CD14-positive monocyte (primary cell): ENCODE data around the gene CSMD2. TPM values are rescaled to one million over a fixed set of nuclear protein-coding genes. Genes with fewer than 3 reads are reported as not detected.

Experiments
- DNase-seq, 3 donors: peaks; one replicate each; pipeline ENCODE4 v3.0.0-alpha.2; 2011 to 2022
- H2AFZ ChIP-seq: 2 replicates; pipeline ENCODE4 v1.6.0; 2012; ENCODE audit warnings: mild to moderate bottlenecking, low read depth, low read length, inconsistent platforms; ENCODE audit not compliant: insufficient read depth, poor library complexity, severe bottlenecking
- H3K27ac ChIP-seq, 2 donors: 1 replicate in 1 of 2; 2 replicates in 1 of 2; pipeline ENCODE4 v1.5.1; 2012 to 2013; ENCODE audit warnings: low read length in 2 of 2, control low read depth in 1 of 2, inconsistent platforms in 1 of 2, low read depth in 1 of 2, mild to moderate bottlenecking in 1 of 2
- H3K27me3 ChIP-seq, 2 donors: one replicate each; pipeline versions ENCODE4 v1.6.0 to v1.6.1; 2011 to 2013; ENCODE audit warnings: low read length in 2 of 2; ENCODE audit not compliant: control insufficient read depth in 2 of 2, insufficient read depth in 2 of 2
- H3K36me3 ChIP-seq, 2 donors: replicated peaks in 1 of 2; 1 replicate in 1 of 2; 2 replicates in 1 of 2; pipeline versions ENCODE4 v1.5.1 to v1.6.1; 2012 to 2013; ENCODE audit warnings: low read length in 2 of 2, control low read depth in 1 of 2, inconsistent platforms in 1 of 2, mild to moderate bottlenecking in 1 of 2; ENCODE audit not compliant: insufficient read depth in 2 of 2, control insufficient read depth in 1 of 2
- H3K4me1 ChIP-seq, 2 donors: 1 replicate in 1 of 2; 2 replicates in 1 of 2; pipeline versions ENCODE4 v1.5.1 to v1.6.1; 2012 to 2013; ENCODE audit warnings: low read length in 2 of 2, control low read depth in 1 of 2, inconsistent platforms in 1 of 2, mild to moderate bottlenecking in 1 of 2, moderate library complexity in 1 of 2; ENCODE audit not compliant: insufficient read depth in 2 of 2, control insufficient read depth in 1 of 2
- H3K4me2 ChIP-seq: replicated peaks from 2 replicates; pipeline ENCODE3; 2012; ENCODE audit warnings: low read length, moderate library complexity, mild to moderate bottlenecking; ENCODE audit not compliant: poor library complexity, severe bottlenecking; ENCODE audit errors: extremely low read depth
- H3K4me3 ChIP-seq, 3 experiments: fragments of 200-600 bp in 1 of 3; sonication (generic) in 1 of 3; replicated peaks in 1 of 3; 1 replicate in 2 of 3; 2 replicates in 1 of 3; pipeline ENCODE4 v1.5.1; 2011 to 2013; ENCODE audit warnings: low read length in 3 of 3, mild to moderate bottlenecking in 3 of 3, control low read depth in 2 of 3, low read depth in 2 of 3, inconsistent platforms in 1 of 3, moderate library complexity in 1 of 3
- H3K79me2 ChIP-seq: 2 replicates; pipeline ENCODE4 v1.6.0; 2012; ENCODE audit warnings: mild to moderate bottlenecking, control low read depth, inconsistent platforms, low read length, moderate library complexity; ENCODE audit not compliant: insufficient read depth
- H3K9ac ChIP-seq: 2 replicates; pipeline ENCODE4 v1.6.0; 2017; ENCODE audit warnings: low read length, mild to moderate bottlenecking; ENCODE audit not compliant: insufficient read depth, poor library complexity, severe bottlenecking
- H3K9me3 ChIP-seq, 2 donors: replicated peaks in 1 of 2; 1 replicate in 1 of 2; 2 replicates in 1 of 2; pipeline versions ENCODE4 v1.5.1 to v1.6.1; 2012 to 2013; ENCODE audit warnings: low read length in 2 of 2, control low read depth in 1 of 2; ENCODE audit not compliant: control insufficient read depth in 1 of 2, insufficient read depth in 1 of 2
- H4K20me1 ChIP-seq: 2 replicates; pipeline ENCODE4 v1.6.0; 2012; ENCODE audit warnings: mild to moderate bottlenecking, low read length, control low read depth, moderate library complexity; ENCODE audit not compliant: insufficient read depth
- H3K27ac Mint-ChIP-seq, 7 donors: one replicate each; pipeline ENCODE4 v1.8.0; 2020; ENCODE audit warnings: mild to moderate bottlenecking in 7 of 7, mixed read lengths in 7 of 7, moderate library complexity in 6 of 7, inconsistent platforms in 2 of 7
- H3K27me3 Mint-ChIP-seq, 3 donors: one replicate each; pipeline ENCODE4 v1.8.0; 2021 to 2022; ENCODE audit warnings: low read depth in 3 of 3, mild to moderate bottlenecking in 3 of 3, mixed read lengths in 3 of 3, moderate library complexity in 3 of 3, inconsistent platforms in 1 of 3
- H3K36me3 Mint-ChIP-seq, 2 donors: one replicate each; pipeline ENCODE4 v1.8.0; 2020; ENCODE audit warnings: mixed read lengths in 2 of 2, inconsistent platforms in 1 of 2, mild to moderate bottlenecking in 1 of 2
- H3K4me1 Mint-ChIP-seq: one replicate; pipeline ENCODE4 v1.8.0; 2020; ENCODE audit warnings: mild to moderate bottlenecking, mixed read lengths
- H3K4me3 Mint-ChIP-seq, 2 donors: one replicate each; pipeline ENCODE4 v1.8.0; 2020; ENCODE audit warnings: mild to moderate bottlenecking in 2 of 2, mixed read lengths in 2 of 2, moderate library complexity in 1 of 2
- H3K9me3 Mint-ChIP-seq, 7 donors: one replicate each; pipeline ENCODE4 v1.8.0; 2020 to 2022; ENCODE audit warnings: mixed read lengths in 7 of 7, mild to moderate bottlenecking in 6 of 7, moderate library complexity in 6 of 7, inconsistent platforms in 2 of 7
- WGBS: methylation state at CpG from one replicate; pipeline ENCODE4 v1.1.5; 2013; ENCODE audit warnings: missing lambda C conversion rate; ENCODE audit not compliant: insufficient coverage; 5-methylcytosine and 5-hydroxymethylcytosine counted together
- intact Hi-C, 2 donors: fragments of 100-400 bp; cut with micrococcal nuclease; formaldehyde crosslinking; loops; one replicate each; pipeline versions ENCODE4 v1.15.0 to v1.15.1; 2023
- polyA plus RNA-seq, 3 donors: library from polyadenylated mRNA; depleted of rRNA in 1 of 3; unstranded in 2 of 3; stranded (reverse) in 1 of 3; fragments of 300-500 nt in 2 of 3; fragments of >200 nt in 1 of 3; fragmentation: Illumina TruSeq in 2 of 3; gene quantifications; 1 replicate in 2 of 3; 2 replicates in 1 of 3; pipeline ENCODE4 v1.2.3, GENCODE V29; 2012 to 2021
- TF ChIP-seq, protein P1 (sequence below): fragments of 200-600 bp; IDR thresholded peaks from one replicate; pipeline ENCODE4 v1.8.0; 2022; ENCODE audit warnings: antibody characterized with exemption, mild to moderate bottlenecking

CSMD2 gene
- polyA plus RNA-seq, 3 donors = 0.04 TPM; not detected in 2

GRCh38 chr1:33608825-33609400, 556.1 kb downstream of the CSMD2 start:
- no peak for DNase-seq
- 98% methylated on average over 9 of the region's 9 CpGs for WGBS
- no peaks in the 10 kb centered on the region for H3K9me3 ChIP-seq
- H3K9me3 Mint-ChIP-seq = peaks cover 0 to 5% (median 0%) of the 10 kb centered on the region in 7 donors
- intact Hi-C loops = no loop called here
- H3K27me3 Mint-ChIP-seq = peaks cover 0 to 11% (median 3%) of the 10 kb centered on the region in 3 donors
- no peak overlapping the region for H2AFZ ChIP-seq
- no peak overlapping the region for H3K4me3 Mint-ChIP-seq
- no peaks in the 10 kb centered on the region for H4K20me1 ChIP-seq
- H3K4me3 ChIP-seq = no peak overlapping the region
- TF ChIP-seq, protein P1, sequence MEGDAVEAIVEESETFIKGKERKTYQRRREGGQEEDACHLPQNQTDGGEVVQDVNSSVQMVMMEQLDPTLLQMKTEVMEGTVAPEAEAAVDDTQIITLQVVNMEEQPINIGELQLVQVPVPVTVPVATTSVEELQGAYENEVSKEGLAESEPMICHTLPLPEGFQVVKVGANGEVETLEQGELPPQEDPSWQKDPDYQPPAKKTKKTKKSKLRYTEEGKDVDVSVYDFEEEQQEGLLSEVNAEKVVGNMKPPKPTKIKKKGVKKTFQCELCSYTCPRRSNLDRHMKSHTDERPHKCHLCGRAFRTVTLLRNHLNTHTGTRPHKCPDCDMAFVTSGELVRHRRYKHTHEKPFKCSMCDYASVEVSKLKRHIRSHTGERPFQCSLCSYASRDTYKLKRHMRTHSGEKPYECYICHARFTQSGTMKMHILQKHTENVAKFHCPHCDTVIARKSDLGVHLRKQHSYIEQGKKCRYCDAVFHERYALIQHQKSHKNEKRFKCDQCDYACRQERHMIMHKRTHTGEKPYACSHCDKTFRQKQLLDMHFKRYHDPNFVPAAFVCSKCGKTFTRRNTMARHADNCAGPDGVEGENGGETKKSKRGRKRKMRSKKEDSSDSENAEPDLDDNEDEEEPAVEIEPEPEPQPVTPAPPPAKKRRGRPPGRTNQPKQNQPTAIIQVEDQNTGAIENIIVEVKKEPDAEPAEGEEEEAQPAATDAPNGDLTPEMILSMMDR = no peak
- no peaks in the 10 kb centered on the region for H3K36me3 Mint-ChIP-seq
- H3K27ac ChIP-seq = no peak overlapping the region
- no peaks in the 10 kb centered on the region for H3K79me2 ChIP-seq
- no peak overlapping the region for H3K4me2 ChIP-seq
- H3K27ac Mint-ChIP-seq = no peak overlapping the region
- H3K27me3 ChIP-seq = peaks cover 0 to 2% of the 10 kb centered on the region in 2 donors
- no peaks in the 10 kb centered on the region for H3K36me3 ChIP-seq
- no peaks in the 10 kb centered on the region for H3K4me1 ChIP-seq
- H3K9ac ChIP-seq = no peak overlapping the region
- H3K4me1 Mint-ChIP-seq = no peaks in the 10 kb centered on the region

GRCh38 chr1:33607444-33608005, 557.5 kb downstream of the CSMD2 start:
- Histone ChIP-seq H3K4me2 (no peak overlapping the region), H3K4me3 (no peak overlapping the region), H4K20me1 (no peaks in the 10 kb centered on the region), H3K27me3 (no peaks in the 10 kb centered on the region), H3K27ac (no peak overlapping the region), H3K9ac (no peak overlapping the region), H3K36me3 (no peaks in the 10 kb centered on the region), H2AFZ (no peak overlapping the region), H3K79me2 (no peaks in the 10 kb centered on the region), H3K4me1 (no peaks in the 10 kb centered on the region), H3K9me3 (no peaks in the 10 kb centered on the region)
- Mint-ChIP-seq H3K36me3 (no peaks in the 10 kb centered on the region), H3K4me1 (no peaks in the 10 kb centered on the region), H3K9me3 (peaks cover 0 to 5% (median 0%) of the 10 kb centered on the region in 7 donors), H3K27me3 (peaks cover 0 to 4% (median 0%) of the 10 kb centered on the region in 3 donors), H3K4me3 (no peak overlapping the region), H3K27ac (peak overlapping the region in 2 of 7 donors; percentile 44 to 66)
- DNase-seq = no peak
- WGBS = 90% methylated on average over 12 of the region's 12 CpGs
- intact Hi-C loops = no loop called here
- TF ChIP-seq, protein P1 = no peak
